ENCODE results near the gene DOLK.

The DOLK gene

DNA sequence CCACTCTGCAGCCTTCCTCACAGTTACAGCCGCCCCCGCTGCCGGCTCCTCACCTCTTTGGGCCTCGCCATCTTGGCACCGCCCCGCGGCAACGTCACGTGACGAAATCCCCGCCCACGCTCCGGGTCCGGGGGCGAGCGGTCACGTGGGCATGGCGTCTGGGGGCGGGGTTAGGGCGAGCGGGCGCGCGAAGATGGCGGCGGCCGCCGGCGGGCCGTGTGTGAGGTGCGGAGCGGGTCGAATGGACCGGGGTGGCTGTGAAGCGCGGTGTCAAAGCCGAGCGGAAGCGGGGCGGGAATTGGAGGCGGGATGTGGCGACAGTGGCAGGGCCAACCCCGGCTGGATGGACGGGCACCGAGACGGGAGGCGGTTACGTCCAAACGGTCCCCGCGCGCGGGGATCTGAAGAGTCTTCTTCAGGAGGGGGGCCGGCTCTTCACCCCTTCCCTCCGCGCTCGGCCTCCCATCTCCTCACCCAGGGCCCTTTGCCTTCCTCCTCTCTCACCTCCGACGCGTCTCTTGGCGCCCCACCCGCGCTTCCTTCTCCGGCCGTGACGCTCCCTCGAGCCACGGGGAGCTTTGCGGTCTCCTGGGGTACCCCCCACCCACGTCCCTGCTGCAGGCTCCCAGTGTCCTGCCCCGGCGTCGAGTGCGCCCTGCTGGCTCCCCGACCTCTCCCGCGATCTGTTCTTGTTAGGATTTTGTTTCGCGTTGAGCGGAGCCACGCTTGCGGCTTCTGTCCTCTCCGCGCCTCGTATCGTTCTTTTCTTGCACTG lies at the start of gene DOLK, which contains the start of gene NUP188:
DOLK (minus strand) TSS at position 77 of the 775 bp plus-strand sequence. CDS start 300 bp downstream, outside the sequence.
NUP188 (plus strand) TSS at position 173 of the 775 bp plus-strand sequence; CDS start at position 194, 21 bp downstream.
- peak within 1 kb of the TSS; percentile 95 for H3K4me3 ChIP-seq (ENCODE audit: control insufficient read depth, low read depth, low read length)
- TF ChIP-seq, protein P1, sequence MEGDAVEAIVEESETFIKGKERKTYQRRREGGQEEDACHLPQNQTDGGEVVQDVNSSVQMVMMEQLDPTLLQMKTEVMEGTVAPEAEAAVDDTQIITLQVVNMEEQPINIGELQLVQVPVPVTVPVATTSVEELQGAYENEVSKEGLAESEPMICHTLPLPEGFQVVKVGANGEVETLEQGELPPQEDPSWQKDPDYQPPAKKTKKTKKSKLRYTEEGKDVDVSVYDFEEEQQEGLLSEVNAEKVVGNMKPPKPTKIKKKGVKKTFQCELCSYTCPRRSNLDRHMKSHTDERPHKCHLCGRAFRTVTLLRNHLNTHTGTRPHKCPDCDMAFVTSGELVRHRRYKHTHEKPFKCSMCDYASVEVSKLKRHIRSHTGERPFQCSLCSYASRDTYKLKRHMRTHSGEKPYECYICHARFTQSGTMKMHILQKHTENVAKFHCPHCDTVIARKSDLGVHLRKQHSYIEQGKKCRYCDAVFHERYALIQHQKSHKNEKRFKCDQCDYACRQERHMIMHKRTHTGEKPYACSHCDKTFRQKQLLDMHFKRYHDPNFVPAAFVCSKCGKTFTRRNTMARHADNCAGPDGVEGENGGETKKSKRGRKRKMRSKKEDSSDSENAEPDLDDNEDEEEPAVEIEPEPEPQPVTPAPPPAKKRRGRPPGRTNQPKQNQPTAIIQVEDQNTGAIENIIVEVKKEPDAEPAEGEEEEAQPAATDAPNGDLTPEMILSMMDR (conservative IDR thresholded peaks at IDR 0.05; ENCODE audit: control insufficient read depth, insufficient read depth, low read depth, low read length), result no peak
- DNase-seq (ENCODE audit: low read depth), result peak; percentile 89

- TF ChIP-seq, protein P1 (conservative IDR thresholded peaks at IDR 0.05; ENCODE audit: control insufficient read depth, insufficient read depth, low read depth, low read length), result no peak
- no peak overlapping the region for H3K4me3 ChIP-seq (ENCODE audit: control insufficient read depth, low read depth, low read length)
- no peak for DNase-seq (ENCODE audit: low read depth)
Measured at GRCh38 chr9:128995791-128996190, 48.4 kb upstream of the DOLK start.

DNA sequence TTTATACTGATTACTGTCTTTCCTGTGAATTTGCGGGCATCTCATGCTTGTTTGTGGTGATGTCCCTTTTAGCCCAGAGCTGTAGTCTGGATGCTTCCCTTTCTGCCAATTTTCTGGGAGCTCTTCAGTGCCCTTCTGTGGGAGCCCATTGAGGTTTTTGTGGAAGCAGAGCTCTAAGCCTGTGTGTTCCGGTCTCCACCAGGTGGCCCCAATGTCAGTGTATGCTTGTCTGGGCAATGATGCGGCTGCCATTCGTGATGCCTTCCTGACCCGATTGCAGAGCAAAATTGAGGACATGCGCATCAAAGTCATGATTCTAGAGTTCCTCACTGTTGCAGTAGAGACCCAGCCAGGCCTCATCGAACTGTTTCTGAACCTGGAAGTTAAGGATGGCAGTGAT lies 45.6 kb upstream of the DOLK start:
- TF ChIP-seq, protein P1 (conservative IDR thresholded peaks at IDR 0.05; ENCODE audit: control insufficient read depth, insufficient read depth, low read depth, low read length), result peak; percentile 26
- peak; percentile 16 for DNase-seq (ENCODE audit: low read depth)
- no peak overlapping the region for H3K4me3 ChIP-seq (ENCODE audit: control insufficient read depth, low read depth, low read length)

DNA sequence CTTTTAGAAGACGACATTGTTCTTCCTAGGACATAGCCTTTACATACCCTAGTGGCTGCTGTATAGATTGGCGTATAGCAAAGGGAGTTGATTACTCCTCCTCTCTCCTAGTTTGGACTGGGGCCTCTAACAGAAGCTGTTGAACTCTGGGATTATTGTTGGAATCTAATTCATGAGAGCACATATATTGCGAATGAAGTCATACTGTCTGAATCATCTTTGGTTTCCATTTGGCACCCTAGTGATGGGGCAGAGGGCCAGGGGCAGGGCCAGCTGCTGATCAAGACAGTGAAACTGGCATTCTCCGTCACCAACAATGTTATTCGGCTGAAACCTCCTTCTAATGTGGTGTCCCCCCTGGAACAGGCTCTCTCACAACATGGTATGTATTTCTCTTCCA lies 40.4 kb upstream of the DOLK start:
- H3K4me3 ChIP-seq (ENCODE audit: control insufficient read depth, low read depth, low read length), result no peak overlapping the region

GRCh38 chr9:128986671-128987070 lies 39.3 kb upstream of the DOLK start:
- DNase-seq (ENCODE audit: low read depth), result no peak
- TF ChIP-seq, protein P1 (conservative IDR thresholded peaks at IDR 0.05; ENCODE audit: control insufficient read depth, insufficient read depth, low read depth, low read length), result no peak
- H3K4me3 ChIP-seq (ENCODE audit: control insufficient read depth, low read depth, low read length), result no peak overlapping the region

More for the DNA sequence above, 40.4 kb upstream of the DOLK start:
- TF ChIP-seq, protein P1 (conservative IDR thresholded peaks at IDR 0.05; ENCODE audit: control insufficient read depth, insufficient read depth, low read depth, low read length), result no peak
- peak; percentile 81 for DNase-seq (ENCODE audit: low read depth)

DNA sequence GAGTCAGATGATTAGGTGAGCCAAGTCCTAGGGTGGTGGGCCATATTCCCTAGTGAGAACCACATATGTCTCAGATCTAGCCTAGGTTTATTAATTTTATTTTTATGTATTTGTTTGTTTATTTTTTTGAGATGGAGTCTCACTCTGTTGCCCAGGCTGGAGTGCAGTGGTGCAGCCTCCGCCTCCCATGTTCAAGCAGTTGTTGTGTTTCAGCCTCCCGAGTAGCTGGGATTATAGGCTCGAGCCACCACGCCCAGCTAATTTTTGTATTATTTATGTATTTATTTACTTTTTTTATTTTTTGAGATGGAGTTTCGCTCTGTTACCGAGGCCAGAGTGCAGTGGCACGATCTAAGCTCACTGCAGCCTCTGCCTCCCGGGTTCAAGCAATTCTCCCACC lies 36.1 kb upstream of the DOLK start:
- no peak for DNase-seq (ENCODE audit: low read depth)
- no peak overlapping the region for H3K4me3 ChIP-seq (ENCODE audit: control insufficient read depth, low read depth, low read length)
- TF ChIP-seq, protein P1 (conservative IDR thresholded peaks at IDR 0.05; ENCODE audit: control insufficient read depth, insufficient read depth, low read depth, low read length), result no peak

Measured in fibroblast of mammary gland (primary cell).